Sigmoid colon (tissue), 4 donors: ENCODE data around the gene ARHGEF18.

ENCODE experiments used
- CTCF ChIP-seq, 4 experiments: fragments of 450-650 bp in 3 of 4; fragments of 200-600 bp in 1 of 4; IDR thresholded peaks; one replicate each; pipeline ENCODE4 v1.5.1; 2016 to 2019; ENCODE audit warnings: antibody characterized with exemption in 4 of 4, mild to moderate bottlenecking in 3 of 4, moderate library complexity in 2 of 4
- POLR2AphosphoS5 ChIP-seq, 4 donors: sonication (generic); formaldehyde crosslinking; IDR thresholded peaks; one replicate each; pipeline ENCODE4 v1.6.1; 2017; ENCODE audit warnings: antibody characterized with exemption in 4 of 4

GRCh38 chr19:7397687-7398086 is 49.0 kb downstream of the ARHGEF18 start:
- TF ChIP-seq CTCF (IDR thresholded peaks at IDR 0.05): no peak
- TF ChIP-seq POLR2AphosphoS5 (IDR thresholded peaks at IDR 0.05): no peak
